OCI-LY3 (cell line): Measurements from ENCODE around the gene TNFRSF6B.

Source experiments
- CTCF ChIP-seq: fragments of 200-600, 300-600 bp; sonication (generic); IDR thresholded peaks from 2 replicates; pipeline ENCODE4 v1.5.1; 2014; ENCODE audit warnings: antibody characterized with exemption, low read length, low read depth
- EZH2phosphoT487 ChIP-seq: fragments of 200-600 bp; shearing (Covaris generic); IDR thresholded peaks from 2 replicates; pipeline ENCODE4 v1.6.1; 2018; ENCODE audit warnings: antibody characterized with exemption, mixed run types, low read depth

- TF ChIP-seq CTCF (no peak), EZH2phosphoT487 (no peak)
These were observed 22.5 kb upstream of the TNFRSF6B start for GRCh38 chr20:63673951-63674350.
